Psoas muscle (tissue), 8 donors: ENCODE measurements around the gene CLEC4E. TPM values are rescaled to one million over a fixed set of nuclear protein-coding genes. Genes with fewer than 3 reads are reported as not detected.
"Not testable (repeated sequence)": the region's sequence is repeated elsewhere in the genome, so short reads cannot be mapped to it uniquely, and the experiment has no call there.

Experiments
- ATAC-seq, 4 donors: fragments of 200-7000 bp; cut with Tn5 transposase; one replicate each; pipeline ENCODE4 v1.9.1; 2020; ENCODE audit warnings: moderate library complexity in 3 of 4, mild to moderate bottlenecking in 2 of 4
- DNase-seq, 2 donors: peaks; one replicate each; pipeline ENCODE4 v3.0.0-alpha.2; 2020
- H3K27ac ChIP-seq: fragments of 200-600 bp; one replicate; pipeline ENCODE4 v1.8.0; 2022
- H3K27me3 ChIP-seq, 3 donors: fragments of 200-600 bp in 1 of 3; one replicate each; pipeline versions ENCODE4 v1.6.1 to v1.8.0; 2013 to 2022; ENCODE audit warnings: low read length in 2 of 3, mild to moderate bottlenecking in 2 of 3, moderate library complexity in 1 of 3; ENCODE audit not compliant: insufficient read depth in 3 of 3
- H3K36me3 ChIP-seq, 2 donors: fragments of 200-600 bp in 1 of 2; one replicate each; pipeline versions ENCODE4 v1.6.1 to v1.8.0; 2013 to 2022; ENCODE audit warnings: low read depth in 1 of 2, mild to moderate bottlenecking in 1 of 2, moderate library complexity in 1 of 2; ENCODE audit not compliant: insufficient read depth in 1 of 2
- H3K4me1 ChIP-seq: fragments of 200-600 bp; one replicate; pipeline ENCODE4 v1.8.0; 2022
- H3K4me3 ChIP-seq: fragments of 200-600 bp; one replicate; pipeline ENCODE4 v1.8.0; 2022; ENCODE audit warnings: mild to moderate bottlenecking
- H3K9me3 ChIP-seq: fragments of 200-600 bp; one replicate; pipeline ENCODE4 v1.8.0; 2022
- CTCF ChIP-seq: fragments of 200-600 bp; IDR thresholded peaks from one replicate; pipeline ENCODE4 v1.8.0; 2022; ENCODE audit warnings: antibody characterized with exemption
- WGBS, 3 donors: extraction: QIAGEN DNeasy Blood & Tissue Kit; methylation state at CpG; one replicate each; pipeline versions ENCODE4 v1.1.6 to v1.1.7; 2013; 5-methylcytosine and 5-hydroxymethylcytosine counted together
- intact Hi-C, 2 donors: fragments of 100-400 bp; cut with DNase I; formaldehyde crosslinking; loops; one replicate each; pipeline versions ENCODE4 v1.11.0 to v1.14.2; 2022
- polyA plus RNA-seq, 3 donors: library from polyadenylated mRNA; stranded (reverse); fragments of 200-250 nt; gene quantifications; one replicate each; pipeline ENCODE4 v1.2.3, GENCODE V29; 2013
- total RNA-seq, 4 donors: library from RNA; stranded (reverse); fragmentation: NEBNext Ultra II Directional in 2 of 4; extraction: Animal tissue kit (Norgen Biotek cat#: 25700) in 2 of 4; gene quantifications; one replicate each; pipeline versions ENCODE4 v1.2.1 to v1.2.4, GENCODE V29; 2021 to 2023
- donor health status: healthy with polysubstance abuse.
- donor health status: DM: no; HTN: no; CAD: no; lungs with moderate emphysema.
- donor health status: Bipolar disorder and iron deficiency.
- donor health status: healthy.
- donor health status: DM: yes; HTN: yes; CAD: no.
- donor health status: DM: no; HTN: no; CAD: no.
- donor health status: DM: no; HTN: no; CAD: no.
- donor health status: DM: yes; HTN: yes; CAD: no.

Gene CLEC4E
- total and polyA plus RNA-seq, 7 donors: 0.19 to 1.1 (median 0.63) TPM

DNA sequence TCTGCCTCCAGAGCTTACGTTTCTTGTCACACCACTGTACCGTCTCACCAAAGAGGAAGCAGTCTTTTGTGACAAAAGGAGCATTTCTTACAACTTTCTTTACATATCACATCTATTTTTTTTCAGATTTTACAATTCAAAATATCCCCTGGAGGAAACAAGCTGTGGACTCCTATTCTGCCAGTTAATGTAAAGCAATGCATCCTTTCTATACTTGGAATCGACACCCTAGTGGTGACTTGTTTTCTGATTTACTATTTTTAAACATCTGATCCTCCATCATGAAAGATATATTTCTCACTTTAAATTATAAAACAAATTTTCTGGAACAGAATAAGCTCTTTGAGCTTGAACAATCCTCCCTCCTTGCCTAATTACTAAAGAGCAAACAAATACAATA, 37.2 kb upstream of the CLEC4E start:
- 64 to 71% (median 65%) methylated on average over 3 of the region's 3 CpGs for WGBS, 3 donors
- H3K4me1 ChIP-seq: no peaks in the 10 kb centered on the region
- no peak overlapping the region for H3K27ac ChIP-seq
- H3K9me3 ChIP-seq: no peaks in the 10 kb centered on the region
- no peak for DNase-seq
- no peak for ATAC-seq
- TF ChIP-seq CTCF: no peak
- intact Hi-C loops: no loop called here
- no peaks in the 10 kb centered on the region for H3K36me3 ChIP-seq
- no peaks in the 10 kb centered on the region for H3K27me3 ChIP-seq
- no peak overlapping the region for H3K4me3 ChIP-seq

DNA sequence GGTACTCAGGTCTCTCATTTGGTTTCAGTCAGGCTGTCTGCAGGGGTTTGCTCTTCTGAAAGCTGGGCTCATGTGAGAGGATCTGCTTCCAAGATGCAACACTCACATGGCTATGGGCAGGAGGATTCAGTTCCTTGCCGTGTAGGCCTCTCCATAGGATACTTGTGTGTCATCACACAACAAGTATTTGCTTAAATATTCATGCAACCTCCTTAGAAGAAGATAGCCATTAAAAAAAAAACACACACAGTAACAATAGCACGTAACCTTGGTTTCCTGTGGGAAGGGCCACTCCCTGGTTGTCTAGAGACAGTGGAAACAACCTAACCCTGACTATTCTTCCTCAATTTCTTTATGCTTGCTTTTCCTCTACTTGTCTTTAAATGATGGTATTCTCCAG, 31.8 kb upstream of the CLEC4E start:
- no peak for TF ChIP-seq CTCF
- H3K36me3 ChIP-seq: no peaks in the 10 kb centered on the region
- WGBS, 3 donors: 45 to 59% (median 54%) methylated on average over 2 of the region's 2 CpGs
- H3K27me3 ChIP-seq: no peaks in the 10 kb centered on the region
- intact Hi-C loops: no loop called here
- H3K9me3 ChIP-seq: no peaks in the 10 kb centered on the region
- H3K4me1 ChIP-seq: no peaks in the 10 kb centered on the region
- DNase-seq (no peak), ATAC-seq (no peak)
- no peak overlapping the region for H3K27ac ChIP-seq
- no peak overlapping the region for H3K4me3 ChIP-seq

DNA sequence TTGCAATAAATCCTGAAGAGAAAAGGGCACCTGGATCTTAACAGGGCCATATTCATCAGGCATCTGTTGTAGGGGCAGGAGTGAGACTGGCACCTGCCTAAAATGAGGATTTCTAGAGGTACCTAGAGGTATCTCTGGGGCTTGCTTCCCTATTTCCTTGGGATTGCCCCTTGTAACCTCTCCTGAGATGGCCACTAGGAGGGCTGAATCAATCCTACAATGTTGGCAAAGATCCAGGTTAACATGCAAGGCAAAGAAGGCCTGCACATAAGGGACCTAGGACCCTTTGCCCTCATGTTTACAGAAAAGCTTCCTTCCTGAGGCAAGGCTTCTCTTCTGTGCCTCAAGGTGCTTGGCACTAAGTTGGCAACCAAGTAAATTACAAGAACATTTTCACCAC, 25.8 kb upstream of the CLEC4E start:
- no peaks in the 10 kb centered on the region for H3K4me1 ChIP-seq
- no peak for TF ChIP-seq CTCF
- H3K4me3 ChIP-seq: no peak overlapping the region
- H3K27me3 ChIP-seq: peaks cover 0 to 2% (median 0%) of the 10 kb centered on the region in 3 donors
- DNase-seq (no peak), ATAC-seq (no peak)
- no peaks in the 10 kb centered on the region for H3K36me3 ChIP-seq
- H3K9me3 ChIP-seq: no peaks in the 10 kb centered on the region
- intact Hi-C loops: no loop called here
- H3K27ac ChIP-seq: no peak overlapping the region

- H3K4me3 ChIP-seq, H3K9me3 ChIP-seq, H3K36me3 ChIP-seq, H3K4me1 ChIP-seq, DNase-seq, H3K27ac ChIP-seq, H3K27me3 ChIP-seq, ATAC-seq, intact Hi-C loops: not testable (repeated sequence)
- 56 to 76% (median 71%) methylated on average over 2 of the region's 2 CpGs for WGBS, 3 donors
These were observed 25.3 kb upstream of the CLEC4E start for GRCh38 chr12:8566052-8566451.

GRCh38 chr12:8564656-8565055, 24.0 kb upstream of the CLEC4E start:
- intact Hi-C loops: no loop called here
- ATAC-seq (no peak), DNase-seq (no peak)
- Histone ChIP-seq H3K27ac (no peak overlapping the region), H3K4me3 (no peak overlapping the region), H3K9me3 (no peaks in the 10 kb centered on the region), H3K27me3 (peaks cover 0 to 2% (median 0%) of the 10 kb centered on the region in 3 donors), H3K36me3 (no peaks in the 10 kb centered on the region), H3K4me1 (no peaks in the 10 kb centered on the region)
- WGBS, 3 donors: 40 to 55% (median 48%) methylated on average over 22 of the region's 22 CpGs
- TF ChIP-seq CTCF: no peak
